Activated CD4-positive, alpha-beta memory T cell treated with anti-CD3 and anti-CD28 coated beads for 36 hours (primary cell): Measurements from ENCODE around the gene ZNF267. TPM values are rescaled to one million over a fixed set of nuclear protein-coding genes. Genes with fewer than 3 reads are reported as not detected.
"Not testable (repeated sequence)": the region's sequence is repeated elsewhere in the genome, so short reads cannot be mapped to it uniquely, and the experiment has no call there.

Experiments
- CTCF ChIA-PET: fragments of 350-600 bp; sonication (Branson Sonifier 250); formaldehyde crosslinking; loops from one replicate; lab custom pipeline; 2021; ENCODE audit warnings: antibody characterized with exemption, inconsistent platforms; lab: Charles Lee
- POLR2A ChIA-PET: fragments of 350-600 bp; sonication (Branson Sonifier 250); formaldehyde crosslinking; loops from one replicate; lab custom pipeline; 2021; ENCODE audit warnings: antibody characterized with exemption; lab: Charles Lee
- DNase-seq: peaks from one replicate; pipeline ENCODE4 v3.0.0-alpha.2; 2020
- H3K27ac Mint-ChIP-seq: one replicate; pipeline ENCODE4 v1.8.0; 2021; ENCODE audit warnings: mixed read lengths
- H3K27me3 Mint-ChIP-seq: one replicate; pipeline ENCODE4 v1.8.0; 2021; ENCODE audit warnings: mixed read lengths
- H3K36me3 Mint-ChIP-seq: one replicate; pipeline ENCODE4 v1.8.0; 2021; ENCODE audit warnings: mixed read lengths
- H3K4me1 Mint-ChIP-seq: one replicate; pipeline ENCODE4 v1.8.0; 2021; ENCODE audit warnings: low read depth, mixed read lengths
- H3K4me3 Mint-ChIP-seq: one replicate; pipeline ENCODE4 v1.8.0; 2021; ENCODE audit warnings: mild to moderate bottlenecking, mixed read lengths
- H3K9me3 Mint-ChIP-seq: one replicate; pipeline ENCODE4 v1.8.0; 2021; ENCODE audit warnings: mixed read lengths
- intact Hi-C: fragments of 100-400 bp; cut with micrococcal nuclease; formaldehyde crosslinking; loops from one replicate; pipeline ENCODE4 v1.15.1; 2023
- total RNA-seq, 2 experiments: library from RNA; stranded (reverse); gene quantifications; one replicate each; pipeline ENCODE4 v1.2.3, GENCODE V29; 2021

Gene ZNF267
- total RNA-seq, 2 experiments from 2014 or later = 72.1 to 76.4 TPM

- H3K9me3 Mint-ChIP-seq, CTCF ChIA-PET, H3K27ac Mint-ChIP-seq, DNase-seq, H3K4me3 Mint-ChIP-seq, H3K4me1 Mint-ChIP-seq, H3K27me3 Mint-ChIP-seq, intact Hi-C loops, H3K36me3 Mint-ChIP-seq, POLR2A ChIA-PET: not testable (repeated sequence)
These were observed 78.2 kb downstream of the ZNF267 start for GRCh38 chr16:31951806-31952205.

- intact Hi-C loops, H3K9me3 Mint-ChIP-seq, CTCF ChIA-PET, H3K36me3 Mint-ChIP-seq, H3K4me3 Mint-ChIP-seq, H3K4me1 Mint-ChIP-seq, POLR2A ChIA-PET, H3K27me3 Mint-ChIP-seq, H3K27ac Mint-ChIP-seq: not testable (repeated sequence)
- DNase-seq = peak; percentile 49
These were observed 78.6 kb downstream of the ZNF267 start for GRCh38 chr16:31952206-31952605.

GRCh38 chr16:31956221-31956620 lies 82.6 kb downstream of the ZNF267 start:
- intact Hi-C loops, POLR2A ChIA-PET, H3K9me3 Mint-ChIP-seq, H3K4me3 Mint-ChIP-seq, H3K27ac Mint-ChIP-seq, CTCF ChIA-PET, H3K27me3 Mint-ChIP-seq, H3K4me1 Mint-ChIP-seq, H3K36me3 Mint-ChIP-seq: not testable (repeated sequence)
- DNase-seq = peak; percentile 36

- CTCF ChIA-PET, DNase-seq, H3K9me3 Mint-ChIP-seq, H3K4me1 Mint-ChIP-seq, intact Hi-C loops, POLR2A ChIA-PET, H3K4me3 Mint-ChIP-seq, H3K36me3 Mint-ChIP-seq, H3K27ac Mint-ChIP-seq: not testable (repeated sequence)
- H3K27me3 Mint-ChIP-seq = peaks cover 11% of the 10 kb centered on the region
These were observed 86.7 kb downstream of the ZNF267 start for GRCh38 chr16:31960186-31960910.
